Stimulated activated CD8-positive, alpha-beta memory T cell treated with anti-CD3 and anti-CD28 coated beads, Interleukin-12 subunit alpha, Interleukin-12 subunit beta, amount 100 ng/mL, for 1 hour (primary cell): ENCODE data around the gene USP17L27.
A peak's percentile ranks its signal among the peaks of the same experiment; 100 is the strongest.
"Not testable (repeated sequence)": the region's sequence is repeated elsewhere in the genome, so short reads cannot be mapped to it uniquely, and the experiment has no call there.

ENCODE experiments used
- DNase-seq: peaks from one replicate; pipeline ENCODE4 v3.0.0-alpha.2; 2020; ENCODE audit warnings: low read depth

USP17L27 gene, protein sequence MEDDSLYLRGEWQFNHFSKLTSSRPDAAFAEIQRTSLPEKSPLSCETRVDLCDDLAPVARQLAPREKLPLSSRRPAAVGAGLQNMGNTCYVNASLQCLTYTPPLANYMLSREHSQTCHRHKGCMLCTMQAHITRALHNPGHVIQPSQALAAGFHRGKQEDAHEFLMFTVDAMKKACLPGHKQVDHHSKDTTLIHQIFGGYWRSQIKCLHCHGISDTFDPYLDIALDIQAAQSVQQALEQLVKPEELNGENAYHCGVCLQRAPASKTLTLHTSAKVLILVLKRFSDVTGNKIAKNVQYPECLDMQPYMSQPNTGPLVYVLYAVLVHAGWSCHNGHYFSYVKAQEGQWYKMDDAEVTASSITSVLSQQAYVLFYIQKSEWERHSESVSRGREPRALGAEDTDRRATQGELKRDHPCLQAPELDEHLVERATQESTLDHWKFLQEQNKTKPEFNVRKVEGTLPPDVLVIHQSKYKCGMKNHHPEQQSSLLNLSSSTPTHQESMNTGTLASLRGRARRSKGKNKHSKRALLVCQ

DNA sequence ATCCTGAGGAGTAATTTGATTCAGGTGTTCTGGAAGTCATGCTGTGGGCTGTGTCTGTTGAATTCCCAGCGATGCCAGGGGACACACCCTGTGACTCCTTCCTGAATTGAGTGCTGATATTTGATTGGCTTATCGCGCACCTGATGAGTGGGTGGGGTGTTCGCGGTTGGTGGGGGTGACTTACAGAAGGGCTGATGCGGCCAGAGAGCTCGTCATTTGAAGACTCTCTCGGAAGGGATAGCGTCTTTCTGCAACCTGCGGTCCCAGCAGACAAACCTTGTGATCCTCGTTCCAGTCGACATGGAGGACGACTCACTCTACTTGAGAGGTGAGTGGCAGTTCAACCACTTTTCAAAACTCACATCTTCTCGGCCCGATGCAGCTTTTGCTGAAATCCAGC lies at the start of gene USP17L27:
Gene USP17L27 (plus strand): TSS at position 301 of the 400 bp plus-strand sequence. CDS start 0 bp downstream, at position 301.
- DNase-seq = not testable (repeated sequence)

DNA sequence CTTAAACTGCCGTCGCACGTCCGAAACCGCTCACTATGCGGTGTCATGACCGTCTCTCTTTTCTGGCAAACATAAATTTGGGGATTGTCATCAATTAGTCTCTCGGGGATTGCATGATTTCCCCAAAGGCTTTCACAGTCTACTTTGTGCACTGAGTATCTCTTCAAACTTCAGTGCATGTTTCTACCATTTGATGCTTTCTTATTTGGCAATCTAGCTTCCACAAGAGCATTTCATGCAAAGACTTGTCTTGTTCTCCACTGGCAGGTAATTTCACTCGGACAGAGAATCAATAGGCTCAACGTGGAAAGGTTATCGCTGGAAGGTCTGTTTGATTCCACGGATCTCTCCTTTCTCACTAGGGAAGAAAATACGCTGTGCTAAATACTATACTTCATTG lies 19.8 kb upstream of the USP17L27 start:
- DNase-seq = not testable (repeated sequence)

DNA sequence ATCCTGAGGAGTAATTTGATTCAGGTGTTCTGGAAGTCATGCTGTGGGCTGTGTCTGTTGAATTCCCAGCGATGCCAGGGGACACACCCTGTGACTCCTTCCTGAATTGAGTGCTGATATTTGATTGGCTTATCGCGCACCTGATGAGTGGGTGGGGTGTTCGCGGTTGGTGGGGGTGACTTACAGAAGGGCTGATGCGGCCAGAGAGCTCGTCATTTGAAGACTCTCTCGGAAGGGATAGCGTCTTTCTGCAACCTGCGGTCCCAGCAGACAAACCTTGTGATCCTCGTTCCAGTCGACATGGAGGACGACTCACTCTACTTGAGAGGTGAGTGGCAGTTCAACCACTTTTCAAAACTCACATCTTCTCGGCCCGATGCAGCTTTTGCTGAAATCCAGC lies 19.1 kb upstream of the USP17L27 start, which contains the start of gene USP17L24:
Gene USP17L24 (plus strand): TSS at position 301 of the 400 bp plus-strand sequence. CDS start 0 bp downstream, at position 301.
- not testable (repeated sequence) for DNase-seq

DNA sequence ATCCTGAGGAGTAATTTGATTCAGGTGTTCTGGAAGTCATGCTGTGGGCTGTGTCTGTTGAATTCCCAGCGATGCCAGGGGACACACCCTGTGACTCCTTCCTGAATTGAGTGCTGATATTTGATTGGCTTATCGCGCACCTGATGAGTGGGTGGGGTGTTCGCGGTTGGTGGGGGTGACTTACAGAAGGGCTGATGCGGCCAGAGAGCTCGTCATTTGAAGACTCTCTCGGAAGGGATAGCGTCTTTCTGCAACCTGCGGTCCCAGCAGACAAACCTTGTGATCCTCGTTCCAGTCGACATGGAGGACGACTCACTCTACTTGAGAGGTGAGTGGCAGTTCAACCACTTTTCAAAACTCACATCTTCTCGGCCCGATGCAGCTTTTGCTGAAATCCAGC lies 14.3 kb upstream of the USP17L27 start, which contains the start of gene USP17L25:
Gene USP17L25 (plus strand): TSS at position 301 of the 400 bp plus-strand sequence. CDS start 0 bp downstream, at position 301.
- not testable (repeated sequence) for DNase-seq

DNA sequence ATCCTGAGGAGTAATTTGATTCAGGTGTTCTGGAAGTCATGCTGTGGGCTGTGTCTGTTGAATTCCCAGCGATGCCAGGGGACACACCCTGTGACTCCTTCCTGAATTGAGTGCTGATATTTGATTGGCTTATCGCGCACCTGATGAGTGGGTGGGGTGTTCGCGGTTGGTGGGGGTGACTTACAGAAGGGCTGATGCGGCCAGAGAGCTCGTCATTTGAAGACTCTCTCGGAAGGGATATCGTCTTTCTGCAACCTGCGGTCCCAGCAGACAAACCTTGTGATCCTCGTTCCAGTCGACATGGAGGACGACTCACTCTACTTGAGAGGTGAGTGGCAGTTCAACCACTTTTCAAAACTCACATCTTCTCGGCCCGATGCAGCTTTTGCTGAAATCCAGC lies 9.6 kb upstream of the USP17L27 start, which contains the start of gene USP17L26:
Gene USP17L26 (plus strand): TSS at position 301 of the 400 bp plus-strand sequence. CDS start 0 bp downstream, at position 301.
- DNase-seq = not testable (repeated sequence)

DNA sequence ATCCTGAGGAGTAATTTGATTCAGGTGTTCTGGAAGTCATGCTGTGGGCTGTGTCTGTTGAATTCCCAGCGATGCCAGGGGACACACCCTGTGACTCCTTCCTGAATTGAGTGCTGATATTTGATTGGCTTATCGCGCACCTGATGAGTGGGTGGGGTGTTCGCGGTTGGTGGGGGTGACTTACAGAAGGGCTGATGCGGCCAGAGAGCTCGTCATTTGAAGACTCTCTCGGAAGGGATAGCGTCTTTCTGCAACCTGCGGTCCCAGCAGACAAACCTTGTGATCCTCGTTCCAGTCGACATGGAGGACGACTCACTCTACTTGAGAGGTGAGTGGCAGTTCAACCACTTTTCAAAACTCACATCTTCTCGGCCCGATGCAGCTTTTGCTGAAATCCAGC lies 4.8 kb upstream of the USP17L27 start, which contains the start of gene USP17L5:
Gene USP17L5 (plus strand): TSS at position 301 of the 400 bp plus-strand sequence. CDS start 0 bp downstream, at position 301.
- not testable (repeated sequence) for DNase-seq

DNA sequence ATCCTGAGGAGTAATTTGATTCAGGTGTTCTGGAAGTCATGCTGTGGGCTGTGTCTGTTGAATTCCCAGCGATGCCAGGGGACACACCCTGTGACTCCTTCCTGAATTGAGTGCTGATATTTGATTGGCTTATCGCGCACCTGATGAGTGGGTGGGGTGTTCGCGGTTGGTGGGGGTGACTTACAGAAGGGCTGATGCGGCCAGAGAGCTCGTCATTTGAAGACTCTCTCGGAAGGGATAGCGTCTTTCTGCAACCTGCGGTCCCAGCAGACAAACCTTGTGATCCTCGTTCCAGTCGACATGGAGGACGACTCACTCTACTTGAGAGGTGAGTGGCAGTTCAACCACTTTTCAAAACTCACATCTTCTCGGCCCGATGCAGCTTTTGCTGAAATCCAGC lies 4.6 kb downstream of the USP17L27 start, which contains the start of gene USP17L28:
Gene USP17L28 (plus strand): TSS at position 301 of the 400 bp plus-strand sequence. CDS start 0 bp downstream, at position 301.
- DNase-seq = not testable (repeated sequence)

DNA sequence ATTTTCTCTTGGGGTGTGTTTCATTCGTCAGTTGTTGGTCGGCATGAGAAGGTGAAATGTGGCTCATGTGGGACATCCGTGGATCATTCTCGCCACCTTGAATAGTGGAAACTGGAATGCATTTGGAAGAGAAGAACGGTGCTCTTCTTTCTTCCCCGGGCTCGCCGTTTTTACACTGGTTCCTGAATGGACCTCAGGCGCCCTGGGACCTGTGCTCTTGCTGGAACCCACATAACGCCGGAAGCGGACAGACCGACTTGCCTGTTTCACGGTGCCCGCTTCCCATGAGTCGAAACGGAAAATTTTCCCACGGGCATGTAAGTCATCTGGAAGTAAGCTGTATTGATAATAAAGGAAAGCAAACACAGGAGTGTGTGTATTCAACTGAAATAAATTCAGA lies 6.9 kb downstream of the USP17L27 start:
- DNase-seq = not testable (repeated sequence)

DNA sequence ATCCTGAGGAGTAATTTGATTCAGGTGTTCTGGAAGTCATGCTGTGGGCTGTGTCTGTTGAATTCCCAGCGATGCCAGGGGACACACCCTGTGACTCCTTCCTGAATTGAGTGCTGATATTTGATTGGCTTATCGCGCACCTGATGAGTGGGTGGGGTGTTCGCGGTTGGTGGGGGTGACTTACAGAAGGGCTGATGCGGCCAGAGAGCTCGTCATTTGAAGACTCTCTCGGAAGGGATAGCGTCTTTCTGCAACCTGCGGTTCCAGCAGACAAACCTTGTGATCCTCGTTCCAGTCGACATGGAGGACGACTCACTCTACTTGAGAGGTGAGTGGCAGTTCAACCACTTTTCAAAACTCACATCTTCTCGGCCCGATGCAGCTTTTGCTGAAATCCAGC lies 9.4 kb downstream of the USP17L27 start, which contains the start of gene USP17L29:
Gene USP17L29 (plus strand): TSS at position 301 of the 400 bp plus-strand sequence. CDS start 0 bp downstream, at position 301.
- DNase-seq = not testable (repeated sequence)

DNA sequence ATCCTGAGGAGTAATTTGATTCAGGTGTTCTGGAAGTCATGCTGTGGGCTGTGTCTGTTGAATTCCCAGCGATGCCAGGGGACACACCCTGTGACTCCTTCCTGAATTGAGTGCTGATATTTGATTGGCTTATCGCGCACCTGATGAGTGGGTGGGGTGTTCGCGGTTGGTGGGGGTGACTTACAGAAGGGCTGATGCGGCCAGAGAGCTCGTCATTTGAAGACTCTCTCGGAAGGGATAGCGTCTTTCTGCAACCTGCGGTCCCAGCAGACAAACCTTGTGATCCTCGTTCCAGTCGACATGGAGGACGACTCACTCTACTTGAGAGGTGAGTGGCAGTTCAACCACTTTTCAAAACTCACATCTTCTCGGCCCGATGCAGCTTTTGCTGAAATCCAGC lies 18.9 kb downstream of the USP17L27 start, which contains the start of gene USP17L30:
Gene USP17L30 (plus strand): TSS at position 301 of the 400 bp plus-strand sequence. CDS start 0 bp downstream, at position 301.
- not testable (repeated sequence) for DNase-seq

DNA sequence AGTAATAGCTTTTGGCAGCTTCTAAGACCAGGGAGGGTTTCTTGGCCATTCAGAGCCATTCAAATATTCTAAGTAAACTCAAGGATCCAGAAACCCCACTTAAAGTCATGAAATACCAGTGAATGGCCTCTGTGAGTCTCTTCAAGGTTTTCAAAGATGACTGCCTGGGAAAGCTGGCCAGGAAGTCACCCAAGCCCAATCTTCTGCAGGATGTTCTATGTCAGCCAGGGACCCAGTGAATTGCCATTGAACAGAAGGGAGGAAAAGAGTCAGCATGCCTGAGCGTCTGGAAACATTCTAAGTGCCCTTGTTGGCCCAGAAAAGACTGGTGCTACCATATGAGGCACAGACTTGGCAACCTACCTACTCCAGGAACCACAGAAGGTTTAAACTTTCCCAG lies 35.9 kb downstream of the USP17L27 start:
- not testable (repeated sequence) for DNase-seq

DNA sequence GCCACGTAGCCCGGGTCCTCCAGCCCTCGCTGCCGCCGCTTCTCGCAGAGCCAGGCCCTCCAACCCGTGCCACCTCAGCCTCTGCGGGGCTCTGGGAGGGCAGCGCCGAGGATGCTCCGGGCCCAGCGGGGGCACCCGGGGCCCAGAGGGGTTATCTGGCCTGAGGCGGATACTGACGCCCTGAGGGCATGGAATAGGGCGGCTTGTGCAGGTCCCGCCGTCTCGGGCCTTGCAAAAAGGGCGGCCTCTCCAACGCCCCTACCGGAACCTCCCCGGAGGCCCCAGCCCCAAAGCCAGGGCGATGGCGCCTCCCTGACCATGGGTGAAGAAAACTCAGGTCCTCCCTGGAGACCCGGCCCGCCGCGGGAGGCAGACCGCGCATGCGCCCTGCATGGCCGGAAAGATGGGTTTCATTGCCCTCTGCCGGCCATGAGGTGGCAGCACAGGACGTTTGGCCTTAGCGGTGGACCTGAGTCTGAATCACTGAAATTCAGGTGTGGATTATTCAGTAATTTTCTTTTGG lies 37.1 kb downstream of the USP17L27 start:
- DNase-seq = peak; percentile 26

DNA sequence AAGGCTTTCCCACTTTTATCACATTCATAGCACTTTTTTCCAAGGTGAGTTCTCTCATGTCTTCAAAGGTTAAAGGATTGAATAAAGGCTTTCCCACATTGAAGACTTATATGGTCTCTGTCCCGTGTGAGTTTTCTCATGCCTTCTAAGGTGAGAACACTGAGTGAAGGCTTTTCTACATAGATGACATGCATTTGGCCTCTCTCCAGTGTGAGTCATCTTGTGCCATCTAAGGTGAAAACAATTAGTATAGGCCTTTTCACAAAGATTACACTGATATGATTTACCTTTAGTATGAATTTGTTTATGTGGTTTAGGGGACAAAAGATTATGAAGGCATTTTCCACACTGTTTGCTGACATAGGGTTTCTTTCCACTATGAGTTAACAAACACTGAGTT lies 40.2 kb downstream of the USP17L27 start:
- no peak for DNase-seq

DNA sequence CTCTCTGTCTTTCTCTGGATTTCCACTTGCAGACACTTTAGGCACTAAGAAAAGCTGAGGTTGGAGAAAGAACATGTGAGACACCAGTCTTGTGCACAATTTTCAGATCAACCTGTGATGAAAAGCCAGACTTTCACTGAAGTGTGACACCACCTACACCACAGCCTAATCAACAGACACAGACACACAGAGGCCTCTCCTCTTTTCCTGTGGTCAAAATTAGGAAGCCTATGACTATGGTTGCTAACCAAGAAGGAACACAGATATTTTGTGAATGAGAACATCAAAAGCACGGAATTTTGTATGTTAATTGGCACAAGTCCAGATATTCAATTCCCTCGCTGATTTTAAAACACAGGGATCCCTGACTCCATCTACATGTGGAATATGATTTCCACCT lies 45.1 kb downstream of the USP17L27 start:
- DNase-seq = not testable (repeated sequence)
